ENCODE results near the gene C16orf92.

DNA sequence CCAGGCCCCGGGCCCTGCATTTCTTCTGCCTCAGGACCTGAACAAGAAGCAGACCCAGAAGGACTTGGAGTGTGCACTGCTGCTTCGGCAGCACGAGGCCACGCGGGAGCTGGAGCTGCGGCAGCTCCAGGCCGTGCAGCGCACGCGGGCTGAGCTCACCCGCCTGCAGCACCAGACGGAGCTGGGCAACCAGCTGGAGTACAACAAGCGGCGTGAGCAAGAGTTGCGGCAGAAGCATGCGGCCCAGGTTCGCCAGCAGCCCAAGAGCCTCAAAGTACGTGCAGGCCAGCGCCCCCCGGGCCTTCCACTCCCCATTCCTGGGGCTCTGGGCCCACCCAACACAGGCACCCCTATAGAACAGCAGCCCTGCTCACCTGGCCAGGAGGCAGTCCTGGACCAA lies 36.8 kb upstream of the C16orf92 start:
- TF ChIP-seq BACH1 (IDR thresholded peaks at IDR 0.05; ENCODE audit: low read length) = no peak
- TF ChIP-seq, protein P1, sequence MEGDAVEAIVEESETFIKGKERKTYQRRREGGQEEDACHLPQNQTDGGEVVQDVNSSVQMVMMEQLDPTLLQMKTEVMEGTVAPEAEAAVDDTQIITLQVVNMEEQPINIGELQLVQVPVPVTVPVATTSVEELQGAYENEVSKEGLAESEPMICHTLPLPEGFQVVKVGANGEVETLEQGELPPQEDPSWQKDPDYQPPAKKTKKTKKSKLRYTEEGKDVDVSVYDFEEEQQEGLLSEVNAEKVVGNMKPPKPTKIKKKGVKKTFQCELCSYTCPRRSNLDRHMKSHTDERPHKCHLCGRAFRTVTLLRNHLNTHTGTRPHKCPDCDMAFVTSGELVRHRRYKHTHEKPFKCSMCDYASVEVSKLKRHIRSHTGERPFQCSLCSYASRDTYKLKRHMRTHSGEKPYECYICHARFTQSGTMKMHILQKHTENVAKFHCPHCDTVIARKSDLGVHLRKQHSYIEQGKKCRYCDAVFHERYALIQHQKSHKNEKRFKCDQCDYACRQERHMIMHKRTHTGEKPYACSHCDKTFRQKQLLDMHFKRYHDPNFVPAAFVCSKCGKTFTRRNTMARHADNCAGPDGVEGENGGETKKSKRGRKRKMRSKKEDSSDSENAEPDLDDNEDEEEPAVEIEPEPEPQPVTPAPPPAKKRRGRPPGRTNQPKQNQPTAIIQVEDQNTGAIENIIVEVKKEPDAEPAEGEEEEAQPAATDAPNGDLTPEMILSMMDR (IDR thresholded peaks at IDR 0.05; ENCODE audit: control extremely low read depth in 1 of 3, insufficient read depth in 1 of 3, low read depth in 1 of 3, low read length in 3 of 3) = no peak
- no peak for TF ChIP-seq SIN3A (conservative IDR thresholded peaks at IDR 0.05 in 1 of 2, IDR thresholded peaks at IDR 0.05 in 1 of 2; ENCODE audit: low read depth in 1 of 2, low read length in 2 of 2)
- TF ChIP-seq, protein P2, sequence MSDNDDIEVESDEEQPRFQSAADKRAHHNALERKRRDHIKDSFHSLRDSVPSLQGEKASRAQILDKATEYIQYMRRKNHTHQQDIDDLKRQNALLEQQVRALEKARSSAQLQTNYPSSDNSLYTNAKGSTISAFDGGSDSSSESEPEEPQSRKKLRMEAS (IDR thresholded peaks at IDR 0.05) = no peak
- no peak for TF ChIP-seq ASH2L (IDR thresholded peaks at IDR 0.05; ENCODE audit: low read length)
- TF ChIP-seq POLR2A (IDR thresholded peaks at IDR 0.05; ENCODE audit: control extremely low read depth in 1 of 2, low read depth in 2 of 2, low read length in 2 of 2) = no peak
- no peak for TF ChIP-seq POLR2AphosphoS5 (IDR thresholded peaks at IDR 0.05; ENCODE audit: low read depth, low read length)
- TF ChIP-seq, protein P3, sequence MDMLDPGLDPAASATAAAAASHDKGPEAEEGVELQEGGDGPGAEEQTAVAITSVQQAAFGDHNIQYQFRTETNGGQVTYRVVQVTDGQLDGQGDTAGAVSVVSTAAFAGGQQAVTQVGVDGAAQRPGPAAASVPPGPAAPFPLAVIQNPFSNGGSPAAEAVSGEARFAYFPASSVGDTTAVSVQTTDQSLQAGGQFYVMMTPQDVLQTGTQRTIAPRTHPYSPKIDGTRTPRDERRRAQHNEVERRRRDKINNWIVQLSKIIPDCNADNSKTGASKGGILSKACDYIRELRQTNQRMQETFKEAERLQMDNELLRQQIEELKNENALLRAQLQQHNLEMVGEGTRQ (IDR thresholded peaks at IDR 0.05; ENCODE audit: low read length) = no peak
- no peak for TF ChIP-seq RAD21 (IDR thresholded peaks at IDR 0.05 in 1 of 2, conservative IDR thresholded peaks at IDR 0.05 in 1 of 2; ENCODE audit: low read depth in 2 of 2, low read length in 2 of 2)

Data from H1 (cell line).